HL-60 (cell line): ENCODE results near the gene KCNH5.

Experiments used
- GABPA ChIP-seq: IDR thresholded peaks from 2 replicates; pipeline ENCODE4 v1.6.1; 2012; ENCODE audit warnings: low read depth
- POLR2AphosphoS5 ChIP-seq: IDR thresholded peaks from 2 replicates; pipeline ENCODE4 v1.6.1; 2012; ENCODE audit warnings: low read depth
- SPI1 ChIP-seq: IDR thresholded peaks from 2 replicates; pipeline ENCODE4 v1.6.1; 2012; ENCODE audit warnings: low read depth, mild to moderate bottlenecking, borderline replicate concordance
- TF ChIP-seq, protein P1 (sequence below): IDR thresholded peaks from one replicate; pipeline ENCODE4 v1.5.1; 2011; ENCODE audit warnings: low read length, control low read depth, inconsistent platforms; ENCODE audit not compliant: insufficient read depth
- TF ChIP-seq, protein P2 (sequence below): IDR thresholded peaks from 2 replicates; pipeline ENCODE4 v1.6.1; 2012; ENCODE audit warnings: low read depth; ENCODE audit not compliant: insufficient replicate concordance

DNA sequence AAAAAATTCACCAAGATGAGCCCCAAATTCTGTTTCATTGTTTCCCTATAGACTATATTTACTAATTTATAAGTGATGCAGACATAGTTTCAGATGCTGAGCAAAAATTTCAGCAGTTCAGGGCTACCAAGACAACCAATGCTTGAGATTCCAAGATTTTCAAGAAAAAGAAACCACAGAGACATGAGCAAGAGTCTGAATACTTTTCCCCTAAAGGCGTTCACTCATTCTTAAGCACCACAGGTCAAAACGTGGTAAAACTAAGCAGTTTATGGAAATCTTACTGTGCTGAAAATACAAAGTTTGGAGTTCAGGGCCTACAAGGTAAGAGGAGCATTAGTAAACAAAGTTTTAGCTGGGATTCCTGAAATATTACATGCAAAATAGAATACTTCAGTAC lies 221.2 kb downstream of the KCNH5 start:
- TF ChIP-seq POLR2AphosphoS5, result no peak
- TF ChIP-seq, protein P1, sequence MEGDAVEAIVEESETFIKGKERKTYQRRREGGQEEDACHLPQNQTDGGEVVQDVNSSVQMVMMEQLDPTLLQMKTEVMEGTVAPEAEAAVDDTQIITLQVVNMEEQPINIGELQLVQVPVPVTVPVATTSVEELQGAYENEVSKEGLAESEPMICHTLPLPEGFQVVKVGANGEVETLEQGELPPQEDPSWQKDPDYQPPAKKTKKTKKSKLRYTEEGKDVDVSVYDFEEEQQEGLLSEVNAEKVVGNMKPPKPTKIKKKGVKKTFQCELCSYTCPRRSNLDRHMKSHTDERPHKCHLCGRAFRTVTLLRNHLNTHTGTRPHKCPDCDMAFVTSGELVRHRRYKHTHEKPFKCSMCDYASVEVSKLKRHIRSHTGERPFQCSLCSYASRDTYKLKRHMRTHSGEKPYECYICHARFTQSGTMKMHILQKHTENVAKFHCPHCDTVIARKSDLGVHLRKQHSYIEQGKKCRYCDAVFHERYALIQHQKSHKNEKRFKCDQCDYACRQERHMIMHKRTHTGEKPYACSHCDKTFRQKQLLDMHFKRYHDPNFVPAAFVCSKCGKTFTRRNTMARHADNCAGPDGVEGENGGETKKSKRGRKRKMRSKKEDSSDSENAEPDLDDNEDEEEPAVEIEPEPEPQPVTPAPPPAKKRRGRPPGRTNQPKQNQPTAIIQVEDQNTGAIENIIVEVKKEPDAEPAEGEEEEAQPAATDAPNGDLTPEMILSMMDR, result no peak
- TF ChIP-seq, protein P2, sequence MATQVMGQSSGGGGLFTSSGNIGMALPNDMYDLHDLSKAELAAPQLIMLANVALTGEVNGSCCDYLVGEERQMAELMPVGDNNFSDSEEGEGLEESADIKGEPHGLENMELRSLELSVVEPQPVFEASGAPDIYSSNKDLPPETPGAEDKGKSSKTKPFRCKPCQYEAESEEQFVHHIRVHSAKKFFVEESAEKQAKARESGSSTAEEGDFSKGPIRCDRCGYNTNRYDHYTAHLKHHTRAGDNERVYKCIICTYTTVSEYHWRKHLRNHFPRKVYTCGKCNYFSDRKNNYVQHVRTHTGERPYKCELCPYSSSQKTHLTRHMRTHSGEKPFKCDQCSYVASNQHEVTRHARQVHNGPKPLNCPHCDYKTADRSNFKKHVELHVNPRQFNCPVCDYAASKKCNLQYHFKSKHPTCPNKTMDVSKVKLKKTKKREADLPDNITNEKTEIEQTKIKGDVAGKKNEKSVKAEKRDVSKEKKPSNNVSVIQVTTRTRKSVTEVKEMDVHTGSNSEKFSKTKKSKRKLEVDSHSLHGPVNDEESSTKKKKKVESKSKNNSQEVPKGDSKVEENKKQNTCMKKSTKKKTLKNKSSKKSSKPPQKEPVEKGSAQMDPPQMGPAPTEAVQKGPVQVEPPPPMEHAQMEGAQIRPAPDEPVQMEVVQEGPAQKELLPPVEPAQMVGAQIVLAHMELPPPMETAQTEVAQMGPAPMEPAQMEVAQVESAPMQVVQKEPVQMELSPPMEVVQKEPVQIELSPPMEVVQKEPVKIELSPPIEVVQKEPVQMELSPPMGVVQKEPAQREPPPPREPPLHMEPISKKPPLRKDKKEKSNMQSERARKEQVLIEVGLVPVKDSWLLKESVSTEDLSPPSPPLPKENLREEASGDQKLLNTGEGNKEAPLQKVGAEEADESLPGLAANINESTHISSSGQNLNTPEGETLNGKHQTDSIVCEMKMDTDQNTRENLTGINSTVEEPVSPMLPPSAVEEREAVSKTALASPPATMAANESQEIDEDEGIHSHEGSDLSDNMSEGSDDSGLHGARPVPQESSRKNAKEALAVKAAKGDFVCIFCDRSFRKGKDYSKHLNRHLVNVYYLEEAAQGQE, result no peak
- TF ChIP-seq SPI1, result no peak
- TF ChIP-seq GABPA, result no peak
